CD4-positive, alpha-beta T cell treated with Interferon alpha-2 for 1 hour (primary cell): ENCODE data around the gene SHC2.

Experiments used
- DNase-seq, 2 donors: peaks; one replicate each; pipeline ENCODE4 v3.0.0-alpha.2; 2020 to 2022

SHC2 gene

DNA sequence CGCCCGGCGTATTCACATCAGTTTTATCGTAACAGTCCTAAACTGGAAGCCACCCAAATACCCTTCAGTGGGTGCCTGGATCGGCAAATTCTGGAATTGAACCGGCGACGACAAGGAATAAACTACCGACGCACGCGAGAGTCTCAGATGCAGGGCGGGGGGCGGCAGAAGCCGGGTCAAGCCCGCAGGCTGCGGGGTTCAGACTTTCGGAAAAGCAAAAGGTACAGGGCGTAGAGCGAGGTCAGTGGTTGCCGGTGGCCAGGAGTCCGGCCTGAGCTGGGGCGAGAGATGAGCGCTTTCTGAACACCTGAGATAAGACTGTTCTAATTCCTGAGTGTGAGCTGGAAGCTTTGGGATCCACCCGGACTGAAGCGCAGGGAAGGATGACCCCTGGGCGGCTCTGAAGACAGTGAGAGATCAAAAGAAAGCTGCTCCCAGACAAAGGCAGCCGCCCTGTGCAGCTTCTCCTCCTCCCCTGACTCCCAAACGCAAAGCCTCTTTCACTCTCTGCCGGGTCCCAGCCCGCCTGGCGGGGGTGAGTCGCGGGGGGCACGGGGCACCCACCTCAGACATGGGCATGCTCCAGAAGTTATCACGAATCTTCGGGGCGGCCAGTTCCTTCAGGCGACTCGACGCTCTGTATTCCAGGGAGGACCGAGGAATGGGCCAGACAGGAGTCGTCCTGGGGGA lies 90.0 kb downstream of the SHC2 start:
- DNase-seq, result no peak

- DNase-seq, result no peak
These were observed 91.0 kb downstream of the SHC2 start for GRCh38 chr19:369876-370275.

GRCh38 chr19:369256-369655 lies 91.6 kb downstream of the SHC2 start:
- DNase-seq, result no peak

- no peak for DNase-seq
These were observed 92.2 kb downstream of the SHC2 start for GRCh38 chr19:368630-369024.

DNA sequence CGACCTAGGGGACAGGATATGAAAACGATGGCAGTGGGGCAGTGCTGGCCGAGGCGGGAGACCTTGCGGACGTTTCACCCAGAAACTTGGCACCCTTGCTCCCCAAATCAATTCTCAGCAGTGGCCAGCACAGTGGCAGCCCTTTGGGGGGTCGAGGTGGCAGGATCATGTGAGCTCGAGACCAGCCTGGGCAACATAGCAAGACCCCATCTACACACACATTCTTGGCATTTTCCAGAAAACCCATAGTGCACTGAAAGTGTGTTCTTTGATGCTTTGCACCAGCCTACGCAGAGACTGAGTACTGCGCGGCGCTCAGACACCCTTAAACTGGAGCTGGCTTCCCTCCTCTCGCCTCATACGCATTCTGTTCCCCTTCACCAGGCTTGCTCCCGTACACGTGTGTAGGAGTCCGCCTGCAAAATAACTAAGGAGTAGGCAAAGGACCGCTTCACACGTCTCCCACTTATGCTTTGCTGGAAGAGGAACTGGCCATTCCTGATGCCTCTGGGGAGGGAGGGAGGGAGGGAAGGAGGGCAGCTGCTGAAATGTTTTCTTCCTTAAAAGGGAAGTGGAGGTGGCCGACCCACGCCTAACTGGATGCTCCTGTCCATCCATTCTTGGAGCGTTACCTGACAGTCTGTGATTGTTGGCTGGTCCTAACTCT lies 92.7 kb downstream of the SHC2 start:
- DNase-seq, result no peak

GRCh38 chr19:367561-367960 lies 93.3 kb downstream of the SHC2 start:
- no peak for DNase-seq

- no peak for DNase-seq
These were observed 93.9 kb downstream of the SHC2 start for GRCh38 chr19:366951-367350.
